ES-I3 (cell line): ENCODE data around the gene ATG2B.

ENCODE experiments used
- H3K36me3 ChIP-seq: 2 replicates; pipeline ENCODE4 v1.6.1; 2013; ENCODE audit warnings: mild to moderate bottlenecking, low read length, control low read depth, moderate library complexity; ENCODE audit not compliant: insufficient read depth
- H3K4me1 ChIP-seq: 2 replicates; pipeline ENCODE4 v1.6.1; 2013; ENCODE audit warnings: mild to moderate bottlenecking, control low read depth, low read length; ENCODE audit not compliant: insufficient read depth
- H3K9ac ChIP-seq: 2 replicates; pipeline ENCODE4 v1.6.1; 2013; ENCODE audit warnings: low read depth, mild to moderate bottlenecking, low read length, moderate library complexity
- H3K9me3 ChIP-seq: 2 replicates; pipeline ENCODE4 v1.6.1; 2013; ENCODE audit warnings: mild to moderate bottlenecking, low read length, moderate library complexity; ENCODE audit not compliant: control insufficient read depth, insufficient read depth

Gene ATG2B

DNA sequence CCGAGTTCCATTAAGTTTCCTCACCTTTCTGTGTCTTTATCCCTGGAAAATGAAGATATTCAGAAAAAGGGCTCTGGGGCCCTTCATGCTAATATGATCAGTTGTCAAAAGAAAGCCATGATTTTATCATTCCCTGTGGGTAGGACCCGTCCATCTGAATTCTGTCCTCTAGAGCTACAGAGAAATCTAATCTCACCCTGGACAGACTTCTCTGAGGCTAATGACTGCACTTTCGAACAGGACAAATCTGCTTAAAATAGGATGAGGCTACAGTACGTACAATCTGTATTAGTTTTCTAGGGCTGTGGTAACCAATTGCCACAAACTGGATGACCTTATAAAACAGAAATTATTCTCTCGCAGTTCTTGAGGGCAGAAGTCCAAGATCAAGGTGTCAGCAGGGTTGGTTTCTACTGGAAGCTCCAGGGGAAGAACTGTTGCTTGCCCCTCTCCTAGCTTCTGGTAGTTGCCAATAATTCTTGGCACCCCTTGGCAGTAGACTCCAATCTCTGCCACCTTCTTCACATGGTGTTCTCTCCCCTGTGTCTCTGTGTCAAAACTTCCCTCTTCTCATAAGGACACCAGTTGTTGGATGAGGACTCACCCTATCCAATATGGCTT, 30.0 kb upstream of the ATG2B start:
- Histone ChIP-seq H3K9me3 (no peaks in the 10 kb centered on the region), H3K36me3 (no peaks in the 10 kb centered on the region), H3K9ac (peak overlapping the region; percentile 63; the same call in 1 of the 2 replicates), H3K4me1 (no peaks in the 10 kb centered on the region)

DNA sequence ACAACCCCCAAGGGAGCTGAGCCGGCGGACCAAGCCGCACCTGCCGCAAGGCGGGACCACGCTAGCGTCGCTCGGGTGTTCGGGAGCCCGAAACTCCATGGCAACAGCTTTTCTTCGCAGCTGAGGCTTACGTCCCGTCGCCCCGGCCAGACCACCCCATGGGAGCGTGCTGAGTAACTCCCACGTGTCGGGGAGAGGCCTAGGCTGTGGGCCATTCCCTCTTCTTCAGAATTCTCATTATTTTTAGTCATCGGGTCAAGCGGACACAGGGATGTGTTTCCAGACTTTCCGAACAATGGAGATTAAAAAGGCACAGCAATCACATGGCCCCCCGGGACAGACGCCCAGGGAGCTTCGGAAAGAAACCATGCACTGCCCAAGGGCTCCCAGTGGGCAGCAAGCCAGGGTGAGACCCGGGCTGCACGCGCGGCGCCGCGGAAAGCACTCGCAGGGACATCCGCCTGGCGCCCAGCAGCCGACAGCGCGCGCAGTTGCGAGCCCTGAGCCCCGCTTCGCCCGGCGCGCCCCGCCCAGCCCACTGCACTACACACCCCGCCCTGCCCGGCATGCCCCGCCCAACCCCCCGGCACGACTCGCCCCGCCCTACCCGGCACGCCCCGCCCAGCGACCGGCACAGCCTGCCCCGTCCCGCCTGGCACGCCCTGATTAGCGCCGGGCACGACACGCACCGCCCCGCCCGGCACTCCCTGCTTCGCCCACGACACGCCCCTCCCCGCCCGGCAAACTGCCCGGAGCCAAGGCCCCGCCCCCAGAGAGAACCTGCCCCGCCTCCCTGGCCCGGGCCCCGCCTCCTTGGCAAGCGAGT, 28.4 kb upstream of the ATG2B start:
- no peaks in the 10 kb centered on the region for H3K4me1 ChIP-seq

DNA sequence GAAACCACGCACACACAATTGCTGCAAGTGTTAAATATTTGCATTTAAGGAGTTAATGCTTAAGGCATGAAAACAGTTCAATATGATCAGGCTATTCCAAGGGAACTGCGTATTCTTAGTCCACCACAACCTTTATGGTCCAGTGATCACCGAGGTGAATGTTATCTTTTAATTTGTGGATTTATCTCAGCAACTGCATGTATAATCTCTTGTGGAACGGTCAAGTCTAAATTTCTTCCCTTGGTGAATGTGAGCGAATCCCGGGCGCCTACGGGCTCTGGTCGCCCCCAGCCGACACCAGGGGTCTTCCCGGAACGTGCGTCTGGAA, 27.8 kb upstream of the ATG2B start:
- H3K4me1 ChIP-seq, result no peaks in the 10 kb centered on the region
- H3K36me3 ChIP-seq, result no peaks in the 10 kb centered on the region
- peak overlapping the region; percentile 88 for H3K9ac ChIP-seq
- H3K9me3 ChIP-seq, result no peaks in the 10 kb centered on the region

More for the DNA sequence above, 28.4 kb upstream of the ATG2B start:
- Histone ChIP-seq H3K36me3 (no peaks in the 10 kb centered on the region), H3K9me3 (no peaks in the 10 kb centered on the region), H3K9ac (peak overlapping the region; percentile 88)

DNA sequence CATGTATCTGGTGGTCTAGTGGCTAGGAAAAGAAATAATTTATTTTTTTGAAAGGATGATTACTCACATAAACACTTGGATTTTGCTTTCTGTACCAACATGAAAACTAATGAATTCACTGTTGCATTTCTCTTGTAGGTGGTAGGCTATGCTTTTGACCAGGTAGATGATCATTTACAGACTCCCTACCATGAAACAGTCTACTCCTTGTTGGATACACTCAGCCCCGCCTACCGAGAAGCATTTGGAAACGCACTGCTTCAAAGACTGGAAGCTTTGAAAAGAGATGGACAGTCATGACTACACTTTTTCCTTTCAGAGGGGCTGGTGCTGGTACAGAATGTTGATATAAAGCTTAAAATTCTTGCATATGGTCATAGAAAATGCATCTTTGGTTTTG, 22.2 kb upstream of the ATG2B start:
- no peaks in the 10 kb centered on the region for H3K36me3 ChIP-seq
- H3K4me1 ChIP-seq, result no peaks in the 10 kb centered on the region
- no peaks in the 10 kb centered on the region for H3K9me3 ChIP-seq
- no peak overlapping the region for H3K9ac ChIP-seq

DNA sequence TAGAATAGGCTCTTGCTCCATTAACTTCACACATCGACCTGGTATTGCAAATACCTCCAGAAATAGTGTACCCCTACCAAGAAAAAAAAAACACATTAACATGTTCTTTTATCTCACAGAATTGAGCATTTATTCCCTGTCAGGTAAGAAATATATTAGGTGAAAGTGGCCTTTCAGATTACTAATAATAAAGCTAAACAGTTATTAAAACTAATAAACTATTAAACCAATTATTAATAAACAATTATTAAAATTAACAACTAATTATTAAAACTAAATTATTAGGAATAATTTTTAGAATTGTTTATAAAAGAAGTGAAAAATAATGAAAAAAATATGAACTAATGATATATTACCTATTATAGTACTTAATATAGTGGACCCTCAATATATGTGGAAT, 21.6 kb upstream of the ATG2B start:
- H3K9ac ChIP-seq, result no peak overlapping the region
- H3K4me1 ChIP-seq, result no peaks in the 10 kb centered on the region
- H3K36me3 ChIP-seq, result no peaks in the 10 kb centered on the region
- H3K9me3 ChIP-seq, result no peaks in the 10 kb centered on the region

DNA sequence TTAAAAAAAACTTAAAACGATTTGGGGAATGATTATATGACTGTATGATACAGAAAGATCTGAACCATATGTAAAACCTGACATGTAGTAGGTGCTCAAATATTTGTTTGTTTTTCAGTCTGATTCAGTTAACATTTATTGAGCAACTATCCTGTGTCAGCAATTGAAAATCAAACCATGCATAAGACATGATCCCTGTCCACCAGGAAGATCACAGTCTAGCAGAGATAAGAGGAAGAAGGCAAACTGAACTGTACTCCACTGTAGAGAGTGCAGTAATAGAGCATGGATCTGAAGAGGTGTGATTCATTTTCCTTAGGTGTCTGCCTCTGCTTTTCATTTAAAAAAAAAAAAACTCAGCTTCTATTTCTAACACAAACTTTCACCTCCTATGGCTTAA, 20.9 kb upstream of the ATG2B start:
- Histone ChIP-seq H3K9me3 (no peaks in the 10 kb centered on the region), H3K4me1 (no peaks in the 10 kb centered on the region), H3K9ac (no peak overlapping the region), H3K36me3 (no peaks in the 10 kb centered on the region)

DNA sequence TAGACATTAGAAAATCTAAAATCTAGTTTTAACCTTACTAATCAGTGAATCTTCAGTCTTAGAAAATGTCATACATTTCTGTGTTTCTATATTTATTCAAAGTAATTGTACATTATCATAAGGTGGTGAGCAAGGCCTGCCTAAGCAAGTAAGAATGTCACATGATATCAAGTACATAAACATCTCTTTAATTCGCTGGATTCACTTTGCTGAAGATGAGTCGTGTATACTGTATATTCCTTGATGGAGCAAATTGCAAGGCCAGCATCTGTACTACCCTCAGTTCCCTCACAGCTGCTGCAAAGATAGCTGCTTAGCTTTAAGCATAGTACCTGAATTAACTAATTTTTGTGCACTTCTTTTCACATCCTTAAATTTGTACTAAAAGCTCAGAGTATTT, 20.3 kb upstream of the ATG2B start:
- Histone ChIP-seq H3K4me1 (no peaks in the 10 kb centered on the region), H3K9me3 (no peaks in the 10 kb centered on the region), H3K9ac (no peak overlapping the region), H3K36me3 (no peaks in the 10 kb centered on the region)

DNA sequence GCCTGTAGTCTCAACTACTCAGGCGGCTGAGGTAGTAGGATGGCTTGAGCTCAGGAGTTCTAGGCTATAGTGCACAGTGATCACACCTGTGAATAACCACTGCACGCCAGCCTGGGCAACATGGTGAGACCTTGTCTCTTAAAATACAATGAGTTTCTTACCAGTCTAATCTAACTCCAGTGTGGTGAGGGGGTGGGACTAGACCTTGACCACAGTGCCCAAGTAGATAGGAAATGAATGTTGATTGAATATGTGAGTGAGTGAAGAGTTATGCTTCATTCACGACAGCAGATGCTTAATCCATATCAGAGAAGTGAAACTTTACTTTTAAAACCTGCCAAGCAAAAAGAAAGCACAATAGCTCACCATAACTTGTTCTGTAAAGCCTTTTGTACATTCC, 17.6 kb upstream of the ATG2B start:
- no peak overlapping the region for H3K9ac ChIP-seq
- H3K36me3 ChIP-seq, result no peaks in the 10 kb centered on the region
- H3K4me1 ChIP-seq, result no peaks in the 10 kb centered on the region
- H3K9me3 ChIP-seq, result no peaks in the 10 kb centered on the region

DNA sequence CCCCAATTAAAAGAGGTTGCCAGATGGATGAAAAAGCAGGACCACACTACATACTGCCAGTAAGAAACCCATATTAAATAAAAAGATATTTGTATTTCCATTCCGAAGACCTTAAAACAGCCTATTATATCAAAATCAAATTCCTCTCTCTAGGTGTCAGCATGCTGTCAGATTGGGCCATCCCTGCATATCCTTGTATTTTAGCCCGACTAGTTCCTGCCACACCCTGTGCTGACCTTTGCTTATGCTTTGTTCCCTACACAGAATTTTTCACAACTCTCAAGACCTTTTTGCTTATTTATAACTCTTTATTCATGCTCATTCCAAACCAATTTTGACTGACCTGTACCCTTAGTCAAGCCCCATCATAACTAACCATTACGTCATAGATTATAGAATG, 13.0 kb upstream of the ATG2B start:
- Histone ChIP-seq H3K9me3 (no peaks in the 10 kb centered on the region), H3K4me1 (no peaks in the 10 kb centered on the region), H3K9ac (no peak overlapping the region), H3K36me3 (no peaks in the 10 kb centered on the region)

DNA sequence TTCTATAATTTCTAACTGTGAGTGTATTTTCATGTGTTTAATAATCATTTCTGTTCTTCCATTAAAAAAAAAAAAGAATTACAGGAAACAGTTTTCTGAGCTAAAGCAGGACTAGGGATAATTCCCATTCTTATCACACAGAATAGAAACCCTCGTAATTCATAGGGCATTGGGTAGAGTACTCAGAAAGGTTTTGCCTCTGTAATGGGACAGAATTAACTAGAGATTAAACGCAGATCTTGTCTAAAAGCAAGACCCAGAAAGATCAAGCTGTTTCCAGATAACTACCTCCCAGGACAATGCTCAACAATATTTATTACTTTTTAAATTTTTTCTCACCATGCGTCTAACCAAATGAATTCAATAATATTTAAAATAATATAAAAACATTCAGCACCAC, 10.4 kb upstream of the ATG2B start:
- H3K36me3 ChIP-seq, result no peaks in the 10 kb centered on the region
- no peaks in the 10 kb centered on the region for H3K9me3 ChIP-seq
- H3K4me1 ChIP-seq, result no peaks in the 10 kb centered on the region
- no peak overlapping the region for H3K9ac ChIP-seq

DNA sequence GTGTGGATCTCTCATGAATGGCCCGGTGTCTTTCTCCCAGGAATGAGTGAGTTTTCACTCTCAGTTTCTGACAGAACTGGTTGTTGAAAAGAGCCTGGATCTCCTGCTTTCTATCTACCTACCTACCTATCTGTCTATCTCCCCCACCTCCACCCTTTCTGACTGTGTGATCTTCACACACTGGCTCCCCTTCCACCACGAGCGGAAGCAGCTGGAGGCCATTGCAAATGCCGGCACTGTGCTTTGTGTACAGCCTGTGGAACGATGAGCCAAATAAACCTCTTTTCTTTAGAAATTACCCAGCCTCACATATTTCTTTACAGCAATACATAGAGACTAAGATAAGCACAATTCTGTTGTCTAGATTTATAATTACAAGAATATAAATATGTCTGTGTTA, 7.4 kb upstream of the ATG2B start:
- Histone ChIP-seq H3K9me3 (no peaks in the 10 kb centered on the region), H3K36me3 (no peaks in the 10 kb centered on the region), H3K4me1 (no peaks in the 10 kb centered on the region), H3K9ac (no peak overlapping the region)

DNA sequence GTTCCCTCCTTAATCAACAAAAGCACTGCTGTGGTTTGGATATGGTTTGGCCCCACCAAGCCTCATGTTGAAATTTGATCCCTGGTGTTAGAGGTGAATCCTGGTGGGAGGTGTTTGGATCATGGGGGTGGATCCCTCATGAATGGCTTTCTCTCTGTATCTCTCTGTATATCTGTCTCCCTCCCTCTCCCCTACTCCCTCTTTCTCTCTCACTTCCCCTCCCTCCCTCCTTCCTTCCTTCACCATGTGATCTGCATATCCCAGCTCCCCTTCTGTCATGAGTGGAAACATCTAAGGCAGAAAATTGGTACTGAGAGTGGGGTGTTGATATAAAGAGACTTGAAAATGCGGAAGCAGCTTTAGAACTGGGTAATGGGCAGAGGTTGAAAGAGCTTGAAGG, 5.4 kb upstream of the ATG2B start:
- Histone ChIP-seq H3K4me1 (no peaks in the 10 kb centered on the region), H3K36me3 (no peaks in the 10 kb centered on the region), H3K9ac (no peak overlapping the region), H3K9me3 (no peaks in the 10 kb centered on the region)

DNA sequence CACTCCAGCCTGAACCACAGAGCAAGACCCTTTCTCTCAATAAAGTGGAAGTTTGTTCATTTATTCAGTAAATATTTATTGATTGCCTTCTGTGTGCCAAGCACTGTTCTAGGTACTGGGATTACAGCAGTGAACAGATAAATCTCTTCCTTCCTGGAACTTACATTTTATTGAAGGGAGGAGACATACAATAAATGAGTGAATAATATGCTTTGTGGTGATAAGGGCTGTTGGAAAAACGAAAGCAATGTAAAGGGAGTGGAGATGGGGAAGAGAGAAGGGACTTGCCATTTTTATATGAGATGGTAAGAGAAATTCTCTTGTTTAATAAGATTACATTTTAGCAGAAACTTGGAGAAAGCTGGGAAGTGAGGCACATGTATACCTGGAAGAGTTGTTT, 1.8 kb upstream of the ATG2B start:
- H3K4me1 ChIP-seq, result peaks cover 10% of the 10 kb centered on the region; the same call in 1 of the 2 replicates
- no peaks in the 10 kb centered on the region for H3K36me3 ChIP-seq
- H3K9me3 ChIP-seq, result no peaks in the 10 kb centered on the region
- H3K9ac ChIP-seq, result no peak overlapping the region

DNA sequence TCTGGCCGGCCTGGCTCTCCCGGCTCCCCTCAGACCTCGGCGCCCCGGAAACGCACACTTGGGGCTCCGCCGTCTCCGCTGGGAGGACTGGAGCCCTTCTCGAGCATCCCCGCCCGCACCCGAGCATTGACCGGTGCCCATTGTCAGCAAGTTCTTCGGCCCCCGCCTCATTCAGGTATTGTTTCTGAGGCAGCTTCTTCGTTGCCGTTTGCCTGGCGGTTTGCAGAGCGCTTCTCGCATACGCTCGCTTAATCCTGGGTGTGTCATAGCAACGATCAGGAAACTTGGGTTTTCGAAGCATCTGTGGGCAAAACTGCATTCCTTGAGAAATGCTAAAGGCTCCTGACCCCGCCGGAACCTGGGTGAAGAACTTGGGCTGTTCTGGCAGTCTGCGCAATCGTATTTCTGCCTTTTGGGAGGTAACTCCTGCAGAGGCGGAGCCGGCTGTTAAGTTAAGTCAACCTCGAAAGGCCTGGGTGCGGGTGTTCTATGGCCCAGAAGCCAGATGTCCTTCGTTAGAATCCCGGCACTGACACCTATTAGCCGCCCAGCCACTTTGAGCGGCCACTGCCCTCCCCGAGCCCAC, 703 bp upstream of the ATG2B start:
- Histone ChIP-seq H3K36me3 (no peaks in the 10 kb centered on the region), H3K9me3 (no peaks in the 10 kb centered on the region), H3K4me1 (peaks cover 10% of the 10 kb centered on the region; the same call in 1 of the 2 replicates), H3K9ac (peak overlapping the region; percentile 99)
